Ovary (tissue), 9 donors: ENCODE results near the gene FBXW8. TPM values are rescaled to one million over a fixed set of nuclear protein-coding genes. Genes with fewer than 3 reads are reported as not detected.

Source experiments
- DNase-seq, 5 donors: peaks; one replicate each; pipeline ENCODE4 v3.0.0-alpha.2; 2019 to 2020
- H3K27ac ChIP-seq, 2 donors: fragments of 200-600 bp; one replicate each; pipeline versions ENCODE4 v1.5.1 to v1.8.0; 2019 to 2022
- H3K27me3 ChIP-seq: fragments of 200-600 bp; one replicate; pipeline ENCODE4 v1.8.0; 2022
- H3K36me3 ChIP-seq: fragments of 200-600 bp; sonication (generic); one replicate; pipeline ENCODE4 v1.5.1; 2019
- H3K4me1 ChIP-seq: one replicate; pipeline ENCODE4 v1.8.1; 2013; ENCODE audit warnings: mild to moderate bottlenecking, moderate library complexity; ENCODE audit not compliant: insufficient read depth
- H3K4me3 ChIP-seq: fragments of 200-600 bp; sonication (generic); one replicate; pipeline ENCODE4 v1.5.1; 2017
- H3K9me3 ChIP-seq, 2 donors: fragments of 200-600 bp in 1 of 2; sonication (generic) in 1 of 2; one replicate each; pipeline versions ENCODE4 v1.5.1 to v1.8.1; 2013 to 2019; ENCODE audit warnings: mild to moderate bottlenecking in 1 of 2, moderate library complexity in 1 of 2
- EP300 ChIP-seq: sonication (generic); formaldehyde crosslinking; IDR thresholded peaks from one replicate; pipeline ENCODE4 v1.6.1; 2017; ENCODE audit warnings: antibody characterized with exemption
- POLR2A ChIP-seq: fragments of 450-650 bp; IDR thresholded peaks from one replicate; pipeline ENCODE4 v1.6.1; 2017; ENCODE audit warnings: antibody characterized with exemption, mild to moderate bottlenecking, moderate library complexity
- WGBS, 3 donors: extraction: QIAGEN DNeasy Blood & Tissue Kit in 1 of 3; methylation state at CpG; one replicate each; pipeline versions ENCODE4 v1.1.5 to v1.1.7; 2013 to 2017; 5-methylcytosine and 5-hydroxymethylcytosine counted together
- intact Hi-C, 4 donors: fragments of 100-400 bp; cut with DNase I; formaldehyde crosslinking; loops; one replicate each; pipeline versions ENCODE4 v1.11.0 to v1.15.1; 2022 to 2023
- polyA plus RNA-seq, 2 donors: library from polyadenylated mRNA; stranded (reverse); fragments of 200-250 nt in 1 of 2; fragments of 350-450 nt in 1 of 2; fragmentation: Illumina TruSeq in 1 of 2; extraction: RNeasy Lipid Tissue Mini Kit (QIAGEN cat#74804) in 1 of 2; gene quantifications; one replicate each; pipeline ENCODE4 v1.2.3, GENCODE V29; 2013 to 2014
- total RNA-seq, 7 donors: library from RNA; depleted of rRNA in 2 of 7; stranded (reverse); fragments of >200 nt in 2 of 7; fragmentation: NEBNext Ultra II Directional in 3 of 7; extraction: Animal tissue kit (Norgen Biotek cat#: 25700) in 3 of 7; gene quantifications; one replicate each; pipeline versions ENCODE4 v1.1.0 to v1.2.4, GENCODE V29; 2016 to 2023
- TF ChIP-seq, protein P1 (sequence below), 3 donors: fragments of 450-650 bp in 2 of 3; fragments of 200-600 bp in 1 of 3; IDR thresholded peaks; one replicate each; pipeline versions ENCODE4 v1.5.1 to v1.8.0; 2016 to 2022; ENCODE audit warnings: antibody characterized with exemption in 3 of 3, mild to moderate bottlenecking in 1 of 3
- donor health status: DM: no; HTN: no; CAD: no; lungs with moderate emphysema.
- donor health status: DM: no; HTN: no; CAD: no.
- donor health status: Bipolar disorder and iron deficiency.
- donor health status: DM: yes; HTN: yes; CAD: no.
- donor health status: DM: no; HTN: no; CAD: no.
- donor health status: DM: yes; HTN: yes; CAD: no.

FBXW8 gene
- total and polyA plus RNA-seq, 9 donors, result 7.4 to 23.1 (median 16.6) TPM

DNA sequence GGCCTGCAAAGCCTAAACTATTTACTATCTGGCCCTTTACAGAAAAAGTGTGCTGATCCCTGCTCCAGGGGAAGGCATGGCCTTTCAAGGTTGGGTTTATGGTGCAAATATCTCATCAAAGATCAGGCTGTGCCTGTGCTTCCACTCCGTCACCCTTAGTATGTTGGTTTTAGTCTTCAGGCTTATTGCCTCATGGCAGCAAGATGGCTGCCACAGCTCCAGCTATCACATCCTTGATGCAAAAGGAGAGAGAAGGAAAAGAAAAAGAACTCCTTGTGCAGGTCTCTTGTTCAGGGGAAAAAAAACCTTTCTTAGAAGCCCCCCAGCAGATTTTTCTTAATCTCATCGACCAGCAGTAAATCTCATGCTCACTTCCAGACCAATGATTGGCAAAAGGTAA, 20.4 kb upstream of the FBXW8 start:
- no peaks in the 10 kb centered on the region for H3K36me3 ChIP-seq
- H3K27ac ChIP-seq, result no peak overlapping the region
- WGBS, 3 donors, result 95 to 96% (median 95%) methylated on average over 2 of the region's 2 CpGs
- intact Hi-C loops, result no loop called here
- H3K4me3 ChIP-seq, result no peak overlapping the region
- no peak for DNase-seq
- no peaks in the 10 kb centered on the region for H3K4me1 ChIP-seq
- no peak for TF ChIP-seq EP300
- TF ChIP-seq, protein P1, sequence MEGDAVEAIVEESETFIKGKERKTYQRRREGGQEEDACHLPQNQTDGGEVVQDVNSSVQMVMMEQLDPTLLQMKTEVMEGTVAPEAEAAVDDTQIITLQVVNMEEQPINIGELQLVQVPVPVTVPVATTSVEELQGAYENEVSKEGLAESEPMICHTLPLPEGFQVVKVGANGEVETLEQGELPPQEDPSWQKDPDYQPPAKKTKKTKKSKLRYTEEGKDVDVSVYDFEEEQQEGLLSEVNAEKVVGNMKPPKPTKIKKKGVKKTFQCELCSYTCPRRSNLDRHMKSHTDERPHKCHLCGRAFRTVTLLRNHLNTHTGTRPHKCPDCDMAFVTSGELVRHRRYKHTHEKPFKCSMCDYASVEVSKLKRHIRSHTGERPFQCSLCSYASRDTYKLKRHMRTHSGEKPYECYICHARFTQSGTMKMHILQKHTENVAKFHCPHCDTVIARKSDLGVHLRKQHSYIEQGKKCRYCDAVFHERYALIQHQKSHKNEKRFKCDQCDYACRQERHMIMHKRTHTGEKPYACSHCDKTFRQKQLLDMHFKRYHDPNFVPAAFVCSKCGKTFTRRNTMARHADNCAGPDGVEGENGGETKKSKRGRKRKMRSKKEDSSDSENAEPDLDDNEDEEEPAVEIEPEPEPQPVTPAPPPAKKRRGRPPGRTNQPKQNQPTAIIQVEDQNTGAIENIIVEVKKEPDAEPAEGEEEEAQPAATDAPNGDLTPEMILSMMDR (IDR thresholded peaks at IDR 0.05), result no peak
- TF ChIP-seq POLR2A, result no peak
- no peaks in the 10 kb centered on the region for H3K27me3 ChIP-seq
- H3K9me3 ChIP-seq, result no peaks in the 10 kb centered on the region

DNA sequence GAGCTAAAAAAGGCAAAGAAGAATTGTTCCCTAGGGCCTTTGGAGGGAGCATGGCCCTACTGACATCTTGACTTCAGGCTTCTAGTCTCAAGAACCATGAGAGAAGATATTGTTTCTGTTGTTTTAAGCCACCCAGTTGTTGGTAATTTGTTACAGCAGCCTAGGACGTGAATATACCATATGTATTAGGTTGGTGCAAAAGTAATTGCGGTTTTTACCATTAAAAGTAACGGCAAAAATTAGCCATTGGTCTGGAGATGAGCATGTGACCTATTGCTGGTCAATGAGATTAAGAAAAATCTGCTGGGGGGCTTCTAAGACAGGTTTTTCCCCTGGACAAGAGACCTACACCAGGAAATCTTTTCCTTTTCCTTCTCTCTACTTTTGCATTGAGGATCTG, 19.7 kb upstream of the FBXW8 start:
- Histone ChIP-seq H3K27me3 (no peaks in the 10 kb centered on the region), H3K9me3 (no peaks in the 10 kb centered on the region), H3K36me3 (no peaks in the 10 kb centered on the region), H3K4me3 (no peak overlapping the region), H3K4me1 (no peaks in the 10 kb centered on the region), H3K27ac (no peak overlapping the region)
- no peak for DNase-seq
- 83 to 87% (median 87%) methylated on average over 3 of the region's 3 CpGs for WGBS, 3 donors
- TF ChIP-seq, protein P1 (IDR thresholded peaks at IDR 0.05), result no peak
- TF ChIP-seq POLR2A, result no peak
- no peak for TF ChIP-seq EP300
- intact Hi-C loops, result no loop called here

DNA sequence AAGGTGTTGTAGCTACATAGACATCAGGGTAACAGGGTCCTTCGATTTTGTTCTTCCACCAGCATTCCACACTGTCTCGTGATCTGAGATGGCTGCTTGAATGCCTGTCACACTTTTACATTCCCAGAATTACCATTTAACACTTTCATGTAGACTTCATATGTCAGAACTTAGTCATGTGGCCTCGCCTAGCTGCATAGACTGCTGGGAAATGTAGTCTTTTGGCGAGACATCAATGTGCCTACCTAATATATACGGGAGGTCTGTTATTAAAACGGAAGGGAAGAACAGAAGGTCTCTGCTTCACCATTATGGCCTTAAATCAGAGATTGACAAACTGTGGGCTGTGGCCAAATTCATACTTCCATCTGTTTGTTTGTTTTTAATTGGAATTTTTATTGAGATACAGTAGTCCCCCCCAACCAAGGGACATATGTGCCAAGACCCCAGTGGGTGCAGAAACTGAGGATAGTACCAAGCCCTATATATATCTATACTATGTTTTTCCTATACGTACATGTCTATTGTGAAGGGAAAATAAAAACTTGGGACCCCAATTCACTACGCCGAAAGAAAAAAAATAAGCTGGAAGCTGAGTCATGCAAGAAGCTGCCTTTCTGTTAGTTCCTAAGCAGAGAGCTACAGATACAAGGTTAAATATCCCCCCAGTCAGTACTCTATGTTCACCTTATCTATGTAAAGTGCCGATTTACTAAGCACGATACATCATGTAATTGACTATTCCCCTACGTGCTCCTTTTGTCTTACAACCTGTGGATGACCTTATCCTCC, 18.2 kb upstream of the FBXW8 start:
- intact Hi-C loops, result no loop called here
- Histone ChIP-seq H3K4me1 (no peaks in the 10 kb centered on the region), H3K36me3 (no peaks in the 10 kb centered on the region), H3K27me3 (no peaks in the 10 kb centered on the region), H3K9me3 (no peaks in the 10 kb centered on the region), H3K27ac (no peak overlapping the region), H3K4me3 (no peak overlapping the region)
- 72 to 76% (median 72%) methylated on average over 12 of the region's 12 CpGs for WGBS, 3 donors
- no peak for DNase-seq
- TF ChIP-seq, protein P1 (IDR thresholded peaks at IDR 0.05), result no peak
- no peak for TF ChIP-seq POLR2A
- TF ChIP-seq EP300, result no peak

- intact Hi-C loops, result no loop called here
- Histone ChIP-seq H3K36me3 (no peaks in the 10 kb centered on the region), H3K4me3 (no peak overlapping the region), H3K27me3 (no peaks in the 10 kb centered on the region), H3K9me3 (no peaks in the 10 kb centered on the region), H3K4me1 (no peaks in the 10 kb centered on the region), H3K27ac (no peak overlapping the region)
- no peak for TF ChIP-seq EP300
- DNase-seq, result no peak
- 75 to 83% (median 80%) methylated on average over 3 of the region's 3 CpGs for WGBS, 3 donors
These were observed 15.8 kb upstream of the FBXW8 start for GRCh38 chr12:116894913-116895312.

- TF ChIP-seq POLR2A (no peak), EP300 (no peak)
- TF ChIP-seq, protein P1 (IDR thresholded peaks at IDR 0.05), result no peak
- no peaks in the 10 kb centered on the region for H3K4me1 ChIP-seq
- intact Hi-C loops, result no loop called here
- WGBS, 3 donors, result 49 to 66% (median 56%) methylated on average over 7 of the region's 7 CpGs
- no peak overlapping the region for H3K27ac ChIP-seq
- no peaks in the 10 kb centered on the region for H3K9me3 ChIP-seq
- H3K36me3 ChIP-seq, result no peaks in the 10 kb centered on the region
- H3K4me3 ChIP-seq, result no peak overlapping the region
- no peaks in the 10 kb centered on the region for H3K27me3 ChIP-seq
- no peak for DNase-seq
These were observed 14.3 kb upstream of the FBXW8 start for GRCh38 chr12:116896411-116896924.
